AG04450 (cell line): Measurements from ENCODE around the gene FLG2. TPM values are rescaled to one million over a fixed set of nuclear protein-coding genes. Genes with fewer than 3 reads are reported as not detected.
"Not testable (repeated sequence)": the region's sequence is repeated elsewhere in the genome, so short reads cannot be mapped to it uniquely, and the experiment has no call there.

Source experiments
- CTCF ChIA-PET: fragments of 300-600, 350-600 bp; formaldehyde crosslinking; extraction: SDS; loops from one replicate; lab custom pipeline; 2022; ENCODE audit warnings: antibody characterized with exemption, inconsistent platforms; lab: Charles Lee
- POLR2A ChIA-PET: fragments of 350-600 bp; formaldehyde crosslinking; extraction: SDS; loops from one replicate; lab custom pipeline; 2021; ENCODE audit warnings: antibody characterized with exemption, inconsistent platforms; lab: Yijun Ruan, JAX
- DNase-seq: peaks from one replicate; pipeline ENCODE4 v3.0.0-alpha.2; 2011; ENCODE audit warnings: low read depth, low spot score
- H3K27ac ChIP-seq: one replicate; pipeline ENCODE4 v1.5.1; 2012; ENCODE audit warnings: low read depth, low read length, control low read depth
- H3K27me3 ChIP-seq: one replicate; pipeline ENCODE4 v1.6.0; 2012; ENCODE audit warnings: low read length; ENCODE audit not compliant: control insufficient read depth, insufficient read depth
- H3K4me3 ChIP-seq: 2 replicates; pipeline ENCODE4 v1.5.1; 2011; ENCODE audit warnings: mild to moderate bottlenecking, low read depth, low read length, control low read depth
- H3K9me3 ChIP-seq: 2 replicates; pipeline ENCODE4 v1.5.1; 2012; ENCODE audit warnings: low read length; ENCODE audit not compliant: control insufficient read depth, insufficient read depth
- CTCF ChIP-seq: IDR thresholded peaks from 2 replicates; pipeline ENCODE4 v1.5.1; 2011; ENCODE audit warnings: low read depth, low read length, control low read depth, inconsistent platforms
- polyA plus RNA-seq: library from polyadenylated mRNA; depleted of rRNA; stranded (reverse); fragments of >200 nt; gene quantifications from 2 replicates; pipeline ENCODE4 v1.2.3, GENCODE V29; 2011

Gene FLG2
- polyA plus RNA-seq, 1 experiment: not detected

- Histone ChIP-seq H3K4me3 (no peak within 1 kb of the TSS), H3K27me3 (no peaks in the 10 kb centered on the region), H3K9me3 (no peaks in the 10 kb centered on the region), H3K27ac (no peak within 1 kb of the TSS)
- ChIA-PET CTCF (no interaction called here), POLR2A (no interaction called here)
- DNase-seq: no peak
- TF ChIP-seq CTCF: no peak
These were observed 34.7 kb downstream of the FLG2 start, which contains the start of gene FLG for GRCh38 chr1:152325111-152325510. Gene FLG (minus strand): TSS chr1:152325239. CDS start chr1:152315456, 9,783 bp downstream.

- H3K27me3 ChIP-seq: no peaks in the 10 kb centered on the region
- H3K4me3 ChIP-seq: no peak overlapping the region
- H3K9me3 ChIP-seq: peaks cover 48% of the 10 kb centered on the region
- ChIA-PET CTCF (no interaction called here), POLR2A (no interaction called here)
- H3K27ac ChIP-seq: no peak overlapping the region
- no peak for TF ChIP-seq CTCF
- no peak for DNase-seq
These were observed 45.8 kb downstream of the FLG2 start for GRCh38 chr1:152313970-152314369.

- Histone ChIP-seq H3K27me3 (no peaks in the 10 kb centered on the region), H3K4me3 (no peak overlapping the region), H3K27ac (no peak overlapping the region), H3K9me3 (peaks cover 50% of the 10 kb centered on the region)
- no peak for TF ChIP-seq CTCF
- ChIA-PET CTCF (no interaction called here), POLR2A (no interaction called here)
- DNase-seq: no peak
These were observed 46.4 kb downstream of the FLG2 start for GRCh38 chr1:152313319-152313801.

GRCh38 chr1:152312169-152312568 lies 47.6 kb downstream of the FLG2 start:
- DNase-seq, H3K4me3 ChIP-seq, CTCF ChIA-PET, H3K27me3 ChIP-seq, POLR2A ChIA-PET, H3K27ac ChIP-seq: not testable (repeated sequence)
- H3K9me3 ChIP-seq: peaks cover 59% of the 10 kb centered on the region

- DNase-seq: no peak
- ChIA-PET CTCF (no interaction called here), POLR2A (no interaction called here)
- Histone ChIP-seq H3K27ac (no peak overlapping the region), H3K27me3 (no peaks in the 10 kb centered on the region), H3K4me3 (no peak overlapping the region), H3K9me3 (peaks cover 63% of the 10 kb centered on the region)
- TF ChIP-seq CTCF: no peak
These were observed 49.9 kb downstream of the FLG2 start for GRCh38 chr1:152309955-152310354.

- H3K27ac ChIP-seq, H3K4me3 ChIP-seq, POLR2A ChIA-PET, CTCF ChIA-PET, H3K27me3 ChIP-seq, DNase-seq: not testable (repeated sequence)
- H3K9me3 ChIP-seq: peaks cover 68% of the 10 kb centered on the region
These were observed 50.4 kb downstream of the FLG2 start for GRCh38 chr1:152309320-152309901.

- CTCF ChIA-PET, POLR2A ChIA-PET, H3K4me3 ChIP-seq, H3K27ac ChIP-seq, DNase-seq, H3K27me3 ChIP-seq: not testable (repeated sequence)
- H3K9me3 ChIP-seq: peaks cover 69% of the 10 kb centered on the region
These were observed 51.0 kb downstream of the FLG2 start for GRCh38 chr1:152308758-152309157.

- CTCF ChIA-PET, H3K4me3 ChIP-seq, POLR2A ChIA-PET: not testable (repeated sequence)
These were observed 51.8 kb downstream of the FLG2 start for GRCh38 chr1:152307970-152308369.

More at GRCh38 chr1:152307970-152308369, 51.8 kb downstream of the FLG2 start:
- H3K27ac ChIP-seq, DNase-seq, H3K27me3 ChIP-seq: not testable (repeated sequence)
- peaks cover 67% of the 10 kb centered on the region for H3K9me3 ChIP-seq
